Right lobe of liver (tissue), 6 donors: ENCODE measurements around the gene CAPN5. TPM values are rescaled to one million over a fixed set of nuclear protein-coding genes. Genes with fewer than 3 reads are reported as not detected.

Experiments used
- ATAC-seq, 4 donors: fragments of 200-7000 bp; cut with Tn5 transposase; one replicate each; pipeline ENCODE4 v1.9.1; 2020; ENCODE audit warnings: mild to moderate bottlenecking in 4 of 4, moderate library complexity in 4 of 4
- DNase-seq, 3 donors: peaks; one replicate each; pipeline ENCODE4 v3.0.0-alpha.2; 2020
- H3K27ac ChIP-seq, 3 donors: fragments of 200-600 bp; one replicate each; pipeline ENCODE4 v1.8.0; 2022
- H3K27me3 ChIP-seq, 2 donors: fragments of 200-600 bp; one replicate each; pipeline ENCODE4 v1.8.0; 2022
- H3K36me3 ChIP-seq, 4 donors: fragments of 200-600 bp; sonication (generic) in 1 of 4; one replicate each; pipeline versions ENCODE4 v1.5.1 to v1.8.0; 2017 to 2022; ENCODE audit warnings: control low read depth in 1 of 4
- H3K4me1 ChIP-seq, 4 donors: fragments of 200-600 bp; sonication (generic) in 1 of 4; one replicate each; pipeline versions ENCODE4 v1.5.1 to v1.8.0; 2017 to 2022; ENCODE audit warnings: control low read depth in 1 of 4
- H3K4me3 ChIP-seq, 3 donors: fragments of 200-600 bp; one replicate each; pipeline ENCODE4 v1.8.0; 2022
- H3K9me3 ChIP-seq, 4 donors: fragments of 200-600 bp; sonication (generic) in 1 of 4; one replicate each; pipeline versions ENCODE4 v1.5.1 to v1.8.0; 2017 to 2022; ENCODE audit warnings: control low read depth in 1 of 4
- CTCF ChIP-seq, 4 donors: fragments of 200-600 bp in 3 of 4; fragments of 450-650 bp in 1 of 4; IDR thresholded peaks; one replicate each; pipeline versions ENCODE4 v1.5.1 to v1.8.0; 2016 to 2022; ENCODE audit warnings: antibody characterized with exemption in 4 of 4, mild to moderate bottlenecking in 2 of 4
- POLR2A ChIP-seq: fragments of 450-650 bp; IDR thresholded peaks from one replicate; pipeline ENCODE4 v1.6.1; 2017; ENCODE audit warnings: antibody characterized with exemption, mild to moderate bottlenecking
- WGBS: methylation state at CpG from one replicate; pipeline ENCODE4 v1.1.6; 2018; ENCODE audit warnings: low coverage, low lambda C conversion rate; ENCODE audit not compliant: insufficient coverage; ENCODE audit errors: missing lambda C conversion rate; 5-methylcytosine and 5-hydroxymethylcytosine counted together
- intact Hi-C, 2 donors: fragments of 100-400 bp; cut with DNase I; formaldehyde crosslinking; loops; one replicate each; pipeline versions ENCODE4 v1.11.2 to v1.14.1; 2022
- total RNA-seq, 6 experiments: library from RNA; depleted of rRNA in 2 of 6; stranded (reverse); fragments of >200 nt in 2 of 6; fragmentation: NEBNext Ultra II Directional in 3 of 6; extraction: Animal tissue kit (Norgen Biotek cat#: 25700) in 3 of 6; gene quantifications; one replicate each; pipeline versions ENCODE4 v1.1.0 to v1.2.4, GENCODE V29; 2016 to 2023
- donor health status: DM: no; HTN: yes; CAD: no.
- donor health status: DM: no; HTN: no; CAD: no.
- donor health status: DM: no; HTN: no; CAD: no.
- donor health status: DM: no; HTN: yes; CAD: no.
- donor health status: DM: no; HTN: yes; CAD: no.

Gene CAPN5
- total RNA-seq, 6 experiments from 2014 or later: 23.1 to 66.7 (median 43.3) TPM

- ATAC-seq (no peak), DNase-seq (peak in 1 of 3 donors; percentile 26)
- H3K4me3 ChIP-seq: no peak overlapping the region
- intact Hi-C loops: no loop called here
- peaks cover 0 to 39% (median 8%) of the 10 kb centered on the region in 4 donors for H3K4me1 ChIP-seq
- no peaks in the 10 kb centered on the region for H3K36me3 ChIP-seq
- no peak overlapping the region for H3K27ac ChIP-seq
- no peaks in the 10 kb centered on the region for H3K9me3 ChIP-seq
- TF ChIP-seq CTCF (IDR thresholded peaks at IDR 0.05) (no peak), POLR2A (no peak)
- WGBS: 100% methylated on average over 2 of the region's 7 CpGs
- no peaks in the 10 kb centered on the region for H3K27me3 ChIP-seq
These were observed 4.3 kb downstream of the CAPN5 start for GRCh38 chr11:77071077-77071476.

GRCh38 chr11:77071671-77072605, 5.2 kb downstream of the CAPN5 start:
- Histone ChIP-seq H3K4me1 (peaks cover 0 to 38% (median 8%) of the 10 kb centered on the region in 4 donors), H3K27ac (peak overlapping the region in 1 of 3 donors; percentile 5), H3K36me3 (no peaks in the 10 kb centered on the region), H3K4me3 (no peak overlapping the region), H3K9me3 (no peaks in the 10 kb centered on the region), H3K27me3 (no peaks in the 10 kb centered on the region)
- DNase-seq (peak in 1 of 3 donors; percentile 33), ATAC-seq (no peak)
- 41% methylated on average over 7 of the region's 15 CpGs for WGBS
- intact Hi-C loops: no loop called here
- TF ChIP-seq CTCF (IDR thresholded peaks at IDR 0.05) (no peak), POLR2A (no peak)

- WGBS: 8% methylated on average over 2 of the region's 8 CpGs
- TF ChIP-seq CTCF (IDR thresholded peaks at IDR 0.05) (no peak), POLR2A (no peak)
- H3K27me3 ChIP-seq: no peaks in the 10 kb centered on the region
- no peak overlapping the region for H3K4me3 ChIP-seq
- peak overlapping the region in 2 of 3 donors; percentile 40 to 54 for H3K27ac ChIP-seq
- peaks cover 0 to 36% (median 8%) of the 10 kb centered on the region in 4 donors for H3K4me1 ChIP-seq
- H3K36me3 ChIP-seq: no peaks in the 10 kb centered on the region
- ATAC-seq (peak in 2 of 4 donors; percentile 17 to 37), DNase-seq (peak in 1 of 3 donors; percentile 35)
- no peaks in the 10 kb centered on the region for H3K9me3 ChIP-seq
- intact Hi-C loops: no loop called here
These were observed 6.1 kb downstream of the CAPN5 start for GRCh38 chr11:77072851-77073327.

GRCh38 chr11:77073328-77074001, 6.7 kb downstream of the CAPN5 start:
- intact Hi-C loops: no loop called here
- Histone ChIP-seq H3K9me3 (no peaks in the 10 kb centered on the region), H3K4me3 (no peak overlapping the region), H3K27ac (peak overlapping the region; percentile 40 to 54 (median 53)), H3K36me3 (no peaks in the 10 kb centered on the region), H3K27me3 (no peaks in the 10 kb centered on the region), H3K4me1 (peaks cover 0 to 30% (median 5%) of the 10 kb centered on the region in 4 donors)
- ATAC-seq: peak; percentile 55 to 79 (median 62)
- 47% methylated on average over 3 of the region's 11 CpGs for WGBS
- DNase-seq: peak in 2 of 3 donors; percentile 57 to 58
- TF ChIP-seq CTCF (IDR thresholded peaks at IDR 0.05): peak in 3 of 4 donors; percentile 20 to 24 (median 20)
- TF ChIP-seq POLR2A: no peak
